HuH-7 (cell line): ENCODE results near the gene CTAG1A.
"Not testable (repeated sequence)": the region's sequence is repeated elsewhere in the genome, so short reads cannot be mapped to it uniquely, and the experiment has no call there.

Source experiments
- DNase-seq: peaks from one replicate; pipeline ENCODE4 v3.0.0; 2011; ENCODE audit warnings: low spot score

Gene CTAG1A

GRCh38 chrX:154613586-154613985 is 28.7 kb downstream of the CTAG1A start:
- DNase-seq: not testable (repeated sequence)

GRCh38 chrX:154619182-154619581 is 34.2 kb downstream of the CTAG1A start, which contains the start of gene CTAG1B:
Gene CTAG1B (minus strand): TSS chrX:154619282. CDS start chrX:154619218, 64 bp downstream.
- DNase-seq: not testable (repeated sequence)

GRCh38 chrX:154620767-154621414 is 36.0 kb downstream of the CTAG1A start:
- not testable (repeated sequence) for DNase-seq

GRCh38 chrX:154628960-154629359 is 44.0 kb downstream of the CTAG1A start:
- DNase-seq: not testable (repeated sequence)

- DNase-seq: not testable (repeated sequence)
Observed at GRCh38 chrX:154630949-154631348, 46.0 kb downstream of the CTAG1A start.

- DNase-seq: not testable (repeated sequence)
Observed at GRCh38 chrX:154633661-154634060, 48.7 kb downstream of the CTAG1A start.
